ENCODE data around the gene DGCR8.

DGCR8 gene

GRCh38 chr22:20111689-20112622 is 31.9 kb downstream of the DGCR8 start:
- no peak for DNase-seq

DNA sequence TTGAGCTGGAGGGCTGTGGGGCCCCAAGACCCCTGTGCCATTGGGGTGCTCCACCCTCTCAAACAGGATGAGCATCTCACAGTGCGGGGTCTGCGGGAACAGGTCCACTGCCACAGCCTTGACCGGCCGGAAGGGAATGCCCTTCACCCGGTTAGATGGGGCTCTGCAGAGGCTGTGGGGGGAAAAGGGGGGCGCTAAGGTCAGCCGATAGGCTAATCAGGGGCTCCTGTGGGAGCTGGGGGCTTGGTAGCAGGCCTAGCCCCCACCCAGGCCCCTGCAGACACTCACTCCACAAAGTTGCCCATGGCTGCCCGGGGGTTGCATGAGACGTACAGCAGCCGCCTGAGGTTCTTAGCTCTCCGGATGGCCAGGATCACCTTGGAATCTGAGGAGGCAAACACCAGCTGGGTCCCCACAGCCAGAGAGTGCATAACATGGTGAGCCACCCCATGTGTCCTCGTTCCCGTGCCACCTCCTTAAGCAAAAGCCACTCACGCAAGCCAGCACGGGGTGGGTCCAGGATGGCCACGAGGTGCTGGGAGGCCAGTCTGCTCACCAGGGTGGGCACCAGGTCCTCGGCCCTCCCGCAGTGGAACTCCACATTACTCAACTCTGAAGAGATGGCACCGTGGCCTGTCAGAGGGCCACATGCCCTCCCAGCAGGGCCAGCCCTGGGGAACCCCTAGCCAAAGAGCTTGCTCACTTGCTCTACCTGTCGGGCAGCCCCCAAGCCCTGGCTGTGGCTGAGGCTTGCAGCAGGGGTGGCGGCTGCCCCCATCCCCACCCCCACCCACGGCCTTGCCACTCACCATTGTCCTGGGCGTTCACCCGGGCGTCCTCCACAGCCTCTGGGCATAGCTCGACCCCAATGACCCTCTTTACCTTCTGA is 32.8 kb downstream of the DGCR8 start:
- no peak for DNase-seq

- DNase-seq = no peak
Observed at GRCh38 chr22:20113551-20114310, 33.7 kb downstream of the DGCR8 start.

DNA sequence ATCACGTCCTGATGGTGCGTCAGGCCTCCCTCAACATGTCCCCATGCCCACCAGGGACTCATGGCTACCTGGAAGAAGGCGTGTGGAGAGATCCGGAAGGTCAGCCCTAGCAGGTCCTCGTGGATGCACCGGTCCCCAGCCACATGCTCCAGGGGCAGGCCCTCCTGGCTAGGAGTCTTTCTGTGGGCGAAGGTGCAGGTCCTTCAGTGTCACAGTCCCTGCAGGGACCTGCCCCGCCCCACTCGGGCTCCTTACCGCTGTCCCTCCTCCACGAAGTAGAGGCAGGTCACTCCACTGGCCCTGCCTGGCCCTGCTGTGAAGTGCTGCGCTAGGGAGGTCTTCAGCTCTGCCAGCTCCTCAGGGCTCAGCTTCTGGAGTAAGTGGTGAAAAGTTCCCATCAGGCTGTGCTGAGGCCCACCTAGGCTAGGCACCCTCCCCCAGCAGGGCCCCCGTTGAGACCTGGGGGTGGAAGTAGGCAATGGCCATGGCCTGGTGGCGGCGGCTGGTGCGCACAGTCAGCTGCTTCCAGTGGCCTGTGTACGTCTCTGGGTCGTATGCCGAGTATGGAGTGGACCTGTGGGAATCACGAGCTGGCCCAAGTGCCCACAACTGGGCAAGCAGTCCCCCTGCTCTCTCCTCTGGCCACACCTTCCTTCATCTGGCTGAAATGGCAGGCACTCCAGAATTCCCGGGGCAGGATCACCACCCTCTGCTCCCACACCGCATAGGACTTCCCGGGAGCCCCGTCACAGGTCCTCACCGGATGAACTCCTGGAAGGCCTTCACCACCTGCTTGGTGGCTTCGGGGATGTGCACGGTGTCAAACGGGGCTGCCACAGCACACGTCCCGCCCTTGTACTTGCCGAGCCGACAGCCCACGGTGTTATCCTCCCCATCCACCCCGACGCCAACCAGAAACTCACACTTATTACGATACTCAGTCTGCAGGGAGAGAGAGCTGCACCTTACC is 34.8 kb downstream of the DGCR8 start:
- DNase-seq = no peak

DNA sequence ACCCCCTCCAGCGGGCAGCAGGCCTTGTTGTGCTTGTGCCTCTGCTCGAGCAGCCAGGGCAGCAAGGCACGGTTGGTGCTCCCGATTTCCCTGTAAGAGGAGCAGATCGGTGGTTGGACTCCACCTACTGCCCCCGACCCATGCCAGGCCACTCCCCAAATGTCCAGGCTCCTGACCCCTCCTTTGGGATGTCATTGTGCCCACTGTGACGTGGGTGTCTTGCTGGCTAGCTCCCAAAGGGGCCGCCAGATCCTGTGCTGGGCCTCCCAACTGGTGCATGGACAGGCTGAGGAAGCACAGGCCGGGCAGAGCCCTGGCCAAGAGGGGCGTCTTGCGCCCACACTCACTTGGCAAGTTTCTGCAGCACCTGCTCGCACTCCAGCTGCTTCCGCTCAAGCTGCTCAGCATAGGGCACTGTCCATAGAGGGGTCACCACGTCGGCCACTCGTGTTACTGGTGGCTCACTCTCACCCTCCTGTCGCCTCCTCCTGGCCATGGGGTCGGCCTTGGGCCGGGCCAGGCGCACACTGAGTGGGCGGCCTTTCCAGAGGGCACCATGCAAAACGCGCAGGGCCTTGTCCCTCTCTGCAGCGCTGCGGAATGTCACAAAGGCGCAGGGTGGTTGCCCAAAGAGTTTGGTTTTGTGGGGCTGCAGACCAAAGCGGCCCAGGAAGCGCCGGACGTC is 35.8 kb downstream of the DGCR8 start, which contains the start of gene RANBP1:
Gene RANBP1 (plus strand): TSS at position 414 of the 685 bp plus-strand sequence. CDS start 81 bp downstream, at position 495.
- no peak for DNase-seq

DNA sequence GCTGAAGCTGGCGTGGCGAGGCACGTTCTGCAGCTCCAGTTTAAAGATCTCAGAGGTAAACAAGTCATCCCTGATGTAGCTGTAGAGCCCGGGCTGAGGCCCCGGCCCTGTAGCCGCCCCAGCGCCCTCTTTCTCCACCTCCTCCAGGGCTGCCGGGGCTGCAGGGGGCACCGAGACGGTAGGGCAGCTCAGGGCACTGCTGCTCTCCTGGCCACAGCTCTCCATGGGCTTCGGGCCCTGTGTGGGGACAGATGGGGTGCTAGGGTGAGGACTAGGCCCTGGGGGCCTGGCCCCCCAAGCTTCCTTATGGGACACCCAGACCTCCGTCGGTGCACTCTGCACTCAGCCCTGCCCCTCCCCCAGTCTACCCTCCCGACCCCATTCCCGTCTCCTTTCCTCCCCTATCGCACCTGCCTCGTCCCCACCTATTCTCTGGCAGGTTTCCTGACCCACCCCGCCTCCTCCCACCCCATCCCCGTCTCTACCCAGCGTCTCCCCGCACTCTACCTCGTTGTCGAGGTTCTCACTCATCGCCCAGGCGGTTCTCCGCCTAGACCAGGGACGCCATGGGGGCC is 36.4 kb downstream of the DGCR8 start:
- no peak for DNase-seq

DNA sequence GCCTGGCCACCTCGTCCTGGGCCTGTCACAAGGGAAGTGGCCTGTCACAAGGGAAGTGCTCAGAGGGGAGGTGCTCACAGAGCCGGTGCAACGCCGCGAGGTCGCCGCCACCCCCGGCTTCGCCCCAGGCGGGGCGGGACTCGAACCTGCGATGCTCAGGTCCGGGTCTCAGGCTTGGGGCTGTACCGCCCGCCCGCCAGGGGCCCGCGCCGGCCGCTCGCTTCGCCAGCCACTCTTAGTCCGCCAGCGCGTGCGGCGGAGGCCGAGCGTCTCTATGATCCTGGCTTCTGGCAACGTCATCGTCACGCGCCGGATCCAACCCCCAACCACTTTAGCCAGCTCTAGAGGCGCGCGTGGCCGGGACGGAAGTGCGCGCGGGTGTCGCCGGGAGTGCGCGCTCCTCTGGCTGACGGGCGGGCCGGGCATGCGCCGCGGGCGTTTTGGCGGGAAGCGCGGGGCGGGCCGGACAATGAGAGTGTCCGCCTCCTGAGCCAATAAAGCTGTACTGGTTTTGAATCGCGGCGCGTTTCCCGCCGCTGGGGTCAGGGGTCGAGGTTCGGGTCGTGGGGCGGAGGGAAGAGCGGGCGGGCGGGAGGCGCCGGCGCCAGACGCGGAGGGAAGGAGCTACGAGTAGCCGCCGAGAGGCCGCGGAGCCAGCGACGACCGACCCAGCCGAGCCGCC is 37.1 kb downstream of the DGCR8 start, which contains the start of gene TRMT2A:
Gene TRMT2A (minus strand): TSS at position 276 of the 682 bp plus-strand sequence. CDS start 320 bp downstream, outside the sequence.
- peak; percentile 93 for DNase-seq

DNA sequence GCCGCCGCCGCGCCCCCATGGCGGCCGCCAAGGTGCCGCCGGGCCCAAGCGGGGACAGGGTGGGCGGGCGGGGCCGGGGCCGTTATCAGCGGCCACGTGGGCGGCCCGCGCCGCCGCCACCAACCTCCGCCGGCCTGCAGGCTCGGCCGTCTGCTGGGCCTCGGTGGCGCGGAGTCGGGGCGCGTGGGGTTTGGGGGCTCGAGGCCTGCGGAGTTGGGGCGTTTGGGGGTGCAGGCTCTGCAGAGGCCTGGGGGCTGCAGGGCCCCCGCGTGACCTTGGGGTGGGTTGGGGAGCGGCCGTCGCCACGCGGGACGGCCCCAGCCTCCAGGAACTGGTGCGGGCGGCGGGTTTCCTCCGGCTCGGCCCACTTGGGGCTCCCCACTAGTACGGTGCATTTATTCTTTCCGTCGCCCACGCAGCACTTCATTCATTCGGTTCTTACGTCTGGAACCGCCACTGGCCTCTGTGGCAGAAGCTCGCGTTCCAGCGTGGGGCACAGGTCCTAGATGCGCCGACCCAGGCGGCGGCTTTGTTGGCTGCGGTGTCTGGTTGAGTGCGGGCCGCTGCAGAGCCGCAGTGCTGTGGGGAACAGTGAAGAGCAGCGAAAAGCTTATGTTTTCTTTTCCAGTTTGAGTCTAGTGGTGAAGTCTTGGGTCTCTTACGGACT is 37.7 kb downstream of the DGCR8 start:
- no peak for DNase-seq

DNA sequence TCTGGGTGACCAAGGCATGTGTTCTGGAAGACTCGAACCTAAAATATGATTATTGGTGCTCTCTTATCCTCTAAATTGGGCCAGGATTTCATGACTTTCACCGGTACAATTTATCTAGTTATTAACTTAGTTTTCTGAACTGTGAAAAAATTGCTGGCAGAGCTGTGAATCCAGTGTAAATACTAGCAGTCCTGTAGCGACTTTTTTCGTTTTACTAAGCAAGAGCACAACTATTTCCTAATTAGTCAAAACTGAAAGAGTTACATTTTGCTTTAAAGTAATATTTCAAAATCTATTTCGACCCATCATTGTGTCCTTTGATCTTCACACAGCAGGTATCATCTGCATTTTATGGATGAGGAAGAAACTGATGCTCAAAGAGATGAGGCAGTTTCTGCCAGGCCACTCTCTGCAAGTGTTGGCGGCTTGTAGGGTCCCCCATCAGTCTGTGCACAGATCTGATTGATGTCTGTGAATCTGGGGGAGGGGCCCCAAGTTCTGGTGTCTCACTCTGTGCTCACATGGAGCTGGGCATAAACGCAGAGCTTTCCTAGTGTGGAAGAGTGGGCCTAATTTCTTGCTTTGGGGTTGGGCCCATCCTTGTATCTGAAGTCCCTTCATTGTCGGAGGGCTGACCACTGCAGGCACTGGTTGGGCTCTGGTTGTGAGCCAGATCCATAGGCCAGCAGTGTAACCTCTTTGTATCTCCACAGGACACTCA is 38.4 kb downstream of the DGCR8 start:
- no peak for DNase-seq

GRCh38 chr22:20121856-20122415 is 41.9 kb downstream of the DGCR8 start:
- no peak for DNase-seq

GRCh38 chr22:20123366-20124082 is 43.5 kb downstream of the DGCR8 start:
- no peak for DNase-seq

DNA sequence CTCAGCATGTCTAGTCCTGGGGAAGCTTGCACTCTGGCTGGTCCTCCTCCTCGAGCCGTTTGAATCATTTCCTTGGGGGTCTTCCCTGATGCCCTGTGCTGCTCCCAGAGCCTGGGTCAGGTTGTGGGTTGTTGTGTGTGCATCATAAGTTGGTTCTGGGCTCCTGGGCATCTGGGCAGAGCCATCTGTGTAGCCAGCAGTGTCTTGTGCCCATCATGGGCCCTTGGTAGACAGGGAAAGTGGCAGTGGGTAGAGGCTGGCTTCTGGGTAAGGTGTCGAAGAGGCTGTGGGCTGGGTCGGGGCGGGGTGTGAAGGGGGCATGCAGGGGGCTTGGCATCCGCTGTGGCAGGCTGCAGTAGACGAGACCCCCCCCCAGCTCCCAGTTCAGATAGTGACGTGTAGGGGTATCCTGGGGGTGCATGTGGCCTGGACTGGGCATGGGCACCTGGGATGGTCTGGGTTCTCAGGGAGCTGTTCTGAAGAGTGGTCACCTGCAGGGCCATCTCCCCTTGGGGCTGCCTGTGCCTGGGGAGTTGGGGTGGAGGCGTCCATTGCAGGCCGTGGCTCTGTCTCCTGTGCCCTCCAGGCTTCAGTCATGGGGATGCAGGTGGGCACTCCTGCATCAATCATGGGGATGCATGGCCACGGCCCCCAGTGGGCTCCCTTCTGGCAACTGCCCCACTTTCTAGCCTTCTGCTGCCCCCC is 44.2 kb downstream of the DGCR8 start:
- no peak for DNase-seq

DNA sequence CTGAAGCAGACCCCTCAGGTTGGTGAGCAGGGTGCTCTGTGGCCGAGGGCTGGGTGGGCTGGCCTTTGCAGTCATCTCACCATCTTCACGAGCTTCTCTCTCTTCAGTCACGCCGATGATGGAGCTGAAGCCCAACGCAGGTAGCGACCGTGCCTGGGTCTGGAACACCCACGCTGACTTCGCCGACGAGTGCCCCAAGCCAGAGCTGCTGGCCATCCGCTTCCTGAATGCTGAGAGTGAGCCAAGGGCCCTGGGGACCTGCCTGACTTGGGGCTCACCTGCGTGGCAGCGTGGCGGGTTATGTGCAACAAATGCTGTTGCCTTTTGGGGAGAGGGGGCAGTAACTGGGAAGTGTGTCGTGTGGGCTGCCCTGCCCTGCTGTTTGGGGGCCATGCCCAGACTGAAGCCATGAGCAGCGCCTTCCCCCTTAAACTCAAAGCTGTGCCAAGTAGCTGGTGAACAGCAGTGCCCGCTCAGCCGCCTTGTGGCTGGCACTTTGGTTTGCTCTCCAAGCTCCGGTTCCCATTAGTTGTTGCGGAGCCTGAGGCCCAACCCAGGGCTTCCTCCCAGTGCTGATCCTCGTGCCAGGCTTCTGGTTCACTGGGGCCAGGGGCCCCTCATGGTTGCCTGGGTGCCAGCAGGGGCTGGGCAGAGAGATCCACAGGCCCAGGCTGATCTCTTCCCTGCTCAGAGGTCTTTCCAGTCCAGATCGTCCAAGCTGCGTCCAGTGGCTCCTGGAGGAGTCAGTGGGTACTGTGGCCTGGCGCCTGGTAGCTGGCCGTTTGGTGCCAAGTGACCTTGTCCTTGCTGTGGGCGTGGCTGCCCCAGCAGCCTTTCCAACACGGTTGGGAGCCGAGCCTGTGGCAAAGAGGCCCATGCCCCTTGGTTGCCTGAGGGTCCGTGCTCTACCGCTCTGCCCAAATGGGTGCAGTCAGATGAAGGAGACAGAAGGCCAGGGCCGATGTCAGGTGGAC is 45.4 kb downstream of the DGCR8 start:
- DNase-seq = no peak

- no peak for DNase-seq
Observed at GRCh38 chr22:20126284-20127029, 46.4 kb downstream of the DGCR8 start.

Data from GF-D8 (cell line).